Fibroblast of lung (primary cell): ENCODE measurements around the gene ELMO1.

Source experiments
- EZH2 ChIP-seq: IDR thresholded peaks from 2 replicates; pipeline ENCODE4 v1.5.1; 2012; ENCODE audit warnings: low read length, control low read depth, mild to moderate bottlenecking; ENCODE audit errors: missing control alignments
- TF ChIP-seq, protein P1 (sequence below), 2 donors: IDR thresholded peaks in 1 of 2; conservative IDR thresholded peaks in 1 of 2; 1 replicate in 1 of 2; 2 replicates in 1 of 2; pipeline ENCODE4 v1.5.1; 2011 to 2012; ENCODE audit warnings: low read length in 2 of 2, control low read depth in 1 of 2, inconsistent platforms in 1 of 2, low read depth in 1 of 2, mild to moderate bottlenecking in 1 of 2

DNA sequence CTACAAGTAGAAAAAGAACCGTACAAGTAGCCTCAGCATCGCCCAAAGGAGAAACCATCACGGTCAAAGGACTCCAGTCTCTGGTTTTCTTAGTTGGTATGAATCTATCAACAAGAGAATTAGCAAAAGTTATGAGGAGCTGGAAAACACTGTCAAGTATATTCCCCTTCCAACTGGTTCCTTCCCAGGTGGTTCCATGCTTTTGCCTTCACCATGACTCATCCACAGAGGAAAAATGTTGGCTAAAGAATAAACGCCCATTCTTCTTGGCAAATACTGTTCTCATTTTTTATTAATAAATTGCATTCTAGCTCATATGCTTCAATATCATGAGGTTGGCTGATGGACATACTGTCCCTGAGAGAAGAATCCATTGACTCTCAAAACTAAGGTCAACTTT lies 6.4 kb downstream of the ELMO1 start:
- TF ChIP-seq, protein P1, sequence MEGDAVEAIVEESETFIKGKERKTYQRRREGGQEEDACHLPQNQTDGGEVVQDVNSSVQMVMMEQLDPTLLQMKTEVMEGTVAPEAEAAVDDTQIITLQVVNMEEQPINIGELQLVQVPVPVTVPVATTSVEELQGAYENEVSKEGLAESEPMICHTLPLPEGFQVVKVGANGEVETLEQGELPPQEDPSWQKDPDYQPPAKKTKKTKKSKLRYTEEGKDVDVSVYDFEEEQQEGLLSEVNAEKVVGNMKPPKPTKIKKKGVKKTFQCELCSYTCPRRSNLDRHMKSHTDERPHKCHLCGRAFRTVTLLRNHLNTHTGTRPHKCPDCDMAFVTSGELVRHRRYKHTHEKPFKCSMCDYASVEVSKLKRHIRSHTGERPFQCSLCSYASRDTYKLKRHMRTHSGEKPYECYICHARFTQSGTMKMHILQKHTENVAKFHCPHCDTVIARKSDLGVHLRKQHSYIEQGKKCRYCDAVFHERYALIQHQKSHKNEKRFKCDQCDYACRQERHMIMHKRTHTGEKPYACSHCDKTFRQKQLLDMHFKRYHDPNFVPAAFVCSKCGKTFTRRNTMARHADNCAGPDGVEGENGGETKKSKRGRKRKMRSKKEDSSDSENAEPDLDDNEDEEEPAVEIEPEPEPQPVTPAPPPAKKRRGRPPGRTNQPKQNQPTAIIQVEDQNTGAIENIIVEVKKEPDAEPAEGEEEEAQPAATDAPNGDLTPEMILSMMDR (conservative IDR thresholded peaks at IDR 0.05 in 1 of 2, IDR thresholded peaks at IDR 0.05 in 1 of 2; ENCODE audit: low read depth in 1 of 2, low read length in 2 of 2) = no peak
- no peak for TF ChIP-seq EZH2
